Type B pancreatic cell (in vitro differentiated cells): ENCODE measurements around the gene PKN2. TPM values are rescaled to one million over a fixed set of nuclear protein-coding genes. Genes with fewer than 3 reads are reported as not detected.
"Not testable (repeated sequence)": the region's sequence is repeated elsewhere in the genome, so short reads cannot be mapped to it uniquely, and the experiment has no call there.

ENCODE experiments used
- DNase-seq: peaks from one replicate; pipeline ENCODE4 v3.0.0; 2021; ENCODE audit warnings: mixed read lengths; ENCODE audit not compliant: unreplicated experiment; ENCODE audit errors: extremely low spot score
- H3K27ac Mint-ChIP-seq: 2 replicates; pipeline ENCODE4 v1.8.0; 2021; ENCODE audit warnings: mild to moderate bottlenecking, mixed read lengths
- H3K27me3 Mint-ChIP-seq: 2 replicates; pipeline ENCODE4 v1.8.0; 2021; ENCODE audit warnings: mixed read lengths
- H3K36me3 Mint-ChIP-seq: 2 replicates; pipeline ENCODE4 v1.8.0; 2021; ENCODE audit warnings: mixed read lengths
- H3K4me1 Mint-ChIP-seq: one replicate; pipeline ENCODE4 v1.8.0; 2021; ENCODE audit warnings: mixed read lengths; ENCODE audit not compliant: unreplicated experiment
- H3K4me3 Mint-ChIP-seq: 2 replicates; pipeline ENCODE4 v1.8.0; 2021; ENCODE audit warnings: mild to moderate bottlenecking, mixed read lengths
- H3K9me3 Mint-ChIP-seq: 2 replicates; pipeline ENCODE4 v1.8.0; 2021; ENCODE audit warnings: mixed read lengths
- CTCF ChIP-seq: fragments of 200-600 bp; sonication (generic); conservative IDR thresholded peaks from 2 replicates; pipeline ENCODE4 v1.5.0; 2021; ENCODE audit warnings: antibody characterized with exemption, mild to moderate bottlenecking
- total RNA-seq: library from RNA; stranded (reverse); gene quantifications from 2 replicates; pipeline ENCODE4 v1.2.1, GENCODE V29; 2021; ENCODE audit warnings: low replicate concordance

Gene PKN2
- total RNA-seq, 1 donor from 2014 or later: 56.0 TPM

DNA sequence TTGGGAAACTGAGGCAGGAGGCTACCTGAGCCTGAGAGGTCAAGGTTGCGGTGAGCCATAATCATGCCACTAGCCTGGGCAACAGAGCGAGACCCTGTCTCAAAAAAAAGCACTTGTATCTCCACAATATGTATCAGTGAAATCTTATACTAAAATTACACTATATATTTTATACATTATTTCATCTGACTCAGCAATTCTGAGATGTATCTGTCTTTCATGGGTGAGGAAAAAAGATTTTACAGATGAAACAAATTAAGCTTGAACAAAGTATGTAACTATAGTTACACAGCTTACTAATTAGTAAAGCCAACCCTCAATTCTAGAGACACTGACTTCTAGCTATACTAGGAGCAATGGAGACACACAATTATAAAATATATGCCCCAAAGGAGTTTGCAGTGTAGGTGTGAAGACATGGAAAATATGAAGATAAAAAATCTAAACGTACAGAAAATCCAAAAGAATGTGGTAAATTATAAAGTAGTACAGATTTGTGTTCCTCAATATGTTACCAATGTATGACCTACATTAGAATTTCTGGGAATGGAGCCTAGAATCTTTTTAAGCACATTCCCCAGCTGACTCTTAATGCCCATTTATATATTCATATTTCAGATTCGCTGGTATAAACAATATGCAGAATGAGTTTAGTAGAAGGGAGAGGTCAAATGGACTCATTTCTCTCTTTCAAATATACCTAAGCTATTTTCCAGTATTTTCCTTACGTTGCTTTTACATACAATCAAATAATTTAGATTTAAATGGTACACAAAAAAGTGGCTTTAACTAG is 192.7 kb downstream of the PKN2 start:
- H3K27ac Mint-ChIP-seq: no peak overlapping the region
- no peak for DNase-seq

GRCh38 chr1:88877382-88877825 is 193.3 kb downstream of the PKN2 start:
- H3K27me3 Mint-ChIP-seq: no peaks in the 10 kb centered on the region
- TF ChIP-seq CTCF: peak; percentile 85
- no peak overlapping the region for H3K4me3 Mint-ChIP-seq
- H3K9me3 Mint-ChIP-seq: no peaks in the 10 kb centered on the region
- peak overlapping the region; percentile 77 for H3K27ac Mint-ChIP-seq
- DNase-seq: no peak
- peaks cover 14% of the 10 kb centered on the region for H3K4me1 Mint-ChIP-seq
- H3K36me3 Mint-ChIP-seq: peaks cover 7% of the 10 kb centered on the region

More for the DNA sequence above, 192.7 kb downstream of the PKN2 start:
- no peak for TF ChIP-seq CTCF
- H3K4me3 Mint-ChIP-seq: no peak overlapping the region
- H3K36me3 Mint-ChIP-seq: peaks cover 7% of the 10 kb centered on the region
- no peaks in the 10 kb centered on the region for H3K27me3 Mint-ChIP-seq
- no peaks in the 10 kb centered on the region for H3K9me3 Mint-ChIP-seq
- H3K4me1 Mint-ChIP-seq: peaks cover 14% of the 10 kb centered on the region

- H3K36me3 Mint-ChIP-seq: peaks cover 3% of the 10 kb centered on the region
- no peak overlapping the region for H3K4me3 Mint-ChIP-seq
- no peak for DNase-seq
- no peaks in the 10 kb centered on the region for H3K27me3 Mint-ChIP-seq
- no peaks in the 10 kb centered on the region for H3K9me3 Mint-ChIP-seq
- peaks cover 14% of the 10 kb centered on the region for H3K4me1 Mint-ChIP-seq
- H3K27ac Mint-ChIP-seq: peak overlapping the region; percentile 77
- TF ChIP-seq CTCF: no peak
Observed at GRCh38 chr1:88877911-88878310, 193.8 kb downstream of the PKN2 start.

- H3K36me3 Mint-ChIP-seq: peaks cover 1% of the 10 kb centered on the region
- H3K27ac Mint-ChIP-seq: peak overlapping the region; percentile 9
- TF ChIP-seq CTCF: no peak
- H3K27me3 Mint-ChIP-seq: no peaks in the 10 kb centered on the region
- peaks cover 15% of the 10 kb centered on the region for H3K4me1 Mint-ChIP-seq
- H3K9me3 Mint-ChIP-seq: no peaks in the 10 kb centered on the region
- no peak overlapping the region for H3K4me3 Mint-ChIP-seq
- no peak for DNase-seq
Observed at GRCh38 chr1:88878731-88879130, 194.7 kb downstream of the PKN2 start.

DNA sequence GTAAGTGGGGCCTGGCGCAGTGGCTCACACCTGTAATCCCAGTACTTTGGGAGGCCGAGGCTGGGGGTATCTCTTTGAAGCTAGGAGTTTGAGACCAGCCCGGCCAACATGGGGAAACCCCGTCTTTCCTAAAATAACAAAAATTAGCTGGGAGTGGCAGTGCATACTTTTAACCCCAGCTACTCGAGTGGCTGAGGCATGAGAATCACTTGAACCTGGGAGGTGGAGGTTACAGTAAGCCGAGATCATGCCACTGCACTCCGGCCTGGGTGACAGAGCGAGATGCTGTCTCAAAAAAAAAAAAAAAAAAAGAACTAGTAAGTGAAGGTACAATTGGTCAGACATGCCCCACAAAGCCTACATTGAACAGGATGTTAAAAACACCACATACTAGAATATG is 196.6 kb downstream of the PKN2 start:
- not testable (repeated sequence) for H3K4me3 Mint-ChIP-seq, H3K27ac Mint-ChIP-seq, H3K27me3 Mint-ChIP-seq, H3K9me3 Mint-ChIP-seq, DNase-seq, H3K36me3 Mint-ChIP-seq
- peaks cover 12% of the 10 kb centered on the region for H3K4me1 Mint-ChIP-seq

GRCh38 chr1:88883156-88883555 is 199.1 kb downstream of the PKN2 start:
- Mint-ChIP-seq H3K27me3 (no peaks in the 10 kb centered on the region), H3K4me1 (peaks cover 10% of the 10 kb centered on the region), H3K36me3 (peaks cover 3% of the 10 kb centered on the region), H3K4me3 (no peak overlapping the region), H3K27ac (no peak overlapping the region), H3K9me3 (no peaks in the 10 kb centered on the region)
- no peak for TF ChIP-seq CTCF
- DNase-seq: no peak
